HG03439 (cell line): Measurements from ENCODE around the gene ADRA2C.

Experiments used
- ATAC-seq: cut with Tn5 transposase; IDR thresholded peaks from one replicate; pipeline ENCODE4 v1.9.1; 2021; ENCODE audit warnings: mild to moderate bottlenecking, moderate library complexity; ENCODE audit not compliant: unreplicated experiment

ADRA2C gene

GRCh38 chr4:3766036-3766784, at the start of gene ADRA2C:
Gene ADRA2C (plus strand): TSS chr4:3766385. CDS start chr4:3766607, 222 bp downstream.
- no peak for ATAC-seq

- no peak for ATAC-seq
Observed at GRCh38 chr4:3716631-3717235, 49.5 kb upstream of the ADRA2C start.

- ATAC-seq = no peak
Observed at GRCh38 chr4:3717241-3717640, 48.9 kb upstream of the ADRA2C start.

- no peak for ATAC-seq
Observed at GRCh38 chr4:3718462-3718861, 47.7 kb upstream of the ADRA2C start.

GRCh38 chr4:3719191-3719590, 47.0 kb upstream of the ADRA2C start:
- no peak for ATAC-seq

- no peak for ATAC-seq
Observed at GRCh38 chr4:3719836-3720235, 46.3 kb upstream of the ADRA2C start.

- ATAC-seq = no peak
Observed at GRCh38 chr4:3720466-3720865, 45.7 kb upstream of the ADRA2C start.

GRCh38 chr4:3721186-3721585, 45.0 kb upstream of the ADRA2C start:
- ATAC-seq = no peak

- ATAC-seq = no peak
Observed at GRCh38 chr4:3721627-3722026, 44.6 kb upstream of the ADRA2C start.

GRCh38 chr4:3722446-3723231, 43.5 kb upstream of the ADRA2C start:
- no peak for ATAC-seq

- no peak for ATAC-seq
Observed at GRCh38 chr4:3723232-3723642, 42.9 kb upstream of the ADRA2C start.

- ATAC-seq = no peak
Observed at GRCh38 chr4:3724319-3725231, 41.6 kb upstream of the ADRA2C start.

- ATAC-seq = no peak
Observed at GRCh38 chr4:3725936-3726870, 40.0 kb upstream of the ADRA2C start.

- no peak for ATAC-seq
Observed at GRCh38 chr4:3727847-3728469, 38.2 kb upstream of the ADRA2C start.

- no peak for ATAC-seq
Observed at GRCh38 chr4:3729188-3729881, 36.9 kb upstream of the ADRA2C start.

- ATAC-seq = no peak
Observed at GRCh38 chr4:3729882-3730226, 36.3 kb upstream of the ADRA2C start.

- no peak for ATAC-seq
Observed at GRCh38 chr4:3730422-3731190, 35.6 kb upstream of the ADRA2C start.
